ENCODE data around the gene ING1.
"Not testable (repeated sequence)": the region's sequence is repeated elsewhere in the genome, so short reads cannot be mapped to it uniquely, and the experiment has no call there.

ING1 gene

GRCh38 chr13:110696776-110697175 is 16.7 kb upstream of the ING1 start:
- DNase-seq: no peak

GRCh38 chr13:110697842-110698241 is 15.7 kb upstream of the ING1 start:
- DNase-seq: no peak

- DNase-seq: no peak
Observed at GRCh38 chr13:110698689-110699088, 14.8 kb upstream of the ING1 start.

- no peak for DNase-seq
Observed at GRCh38 chr13:110699148-110700145, 14.1 kb upstream of the ING1 start.

GRCh38 chr13:110700186-110700585 is 13.3 kb upstream of the ING1 start:
- no peak for DNase-seq

GRCh38 chr13:110700641-110701040 is 12.9 kb upstream of the ING1 start:
- DNase-seq: no peak

- not testable (repeated sequence) for DNase-seq
Observed at GRCh38 chr13:110701061-110701460, 12.4 kb upstream of the ING1 start.

- no peak for DNase-seq
Observed at GRCh38 chr13:110702089-110702488, 11.4 kb upstream of the ING1 start.

GRCh38 chr13:110702591-110703526 is 10.6 kb upstream of the ING1 start:
- DNase-seq: no peak

GRCh38 chr13:110705356-110705825 is 8.1 kb upstream of the ING1 start:
- DNase-seq: no peak

- DNase-seq: peak; percentile 96
Observed at GRCh38 chr13:110705826-110706569, 7.5 kb upstream of the ING1 start, which contains the start of gene CARS2. Gene CARS2 (minus strand): TSS chr13:110706116. CDS start chr13:110706093, 23 bp downstream.

- DNase-seq: no peak
Observed at GRCh38 chr13:110706570-110707372, 6.7 kb upstream of the ING1 start.

- peak; percentile 84 for DNase-seq
Observed at GRCh38 chr13:110712081-110712848, 1.2 kb upstream of the ING1 start.

GRCh38 chr13:110712849-110713641 is 455 bp upstream of the ING1 start:
- peak; percentile 100 for DNase-seq

GRCh38 chr13:110713981-110714796 is 689 bp downstream of the ING1 start:
- DNase-seq: peak; percentile 80

- no peak for DNase-seq
Observed at GRCh38 chr13:110714797-110715394, 1.4 kb downstream of the ING1 start.

GRCh38 chr13:110715395-110716246 is 2.1 kb downstream of the ING1 start:
- peak; percentile 99 for DNase-seq

- no peak for DNase-seq
Observed at GRCh38 chr13:110716247-110716515, 2.7 kb downstream of the ING1 start.
